Activated T-helper 1 cell treated with anti-CD3 and anti-CD28 coated beads, Interleukin-12 subunit alpha, Interleukin-12 subunit beta, Interleukin-2, Interleukin-4 antibody, amounts not matched to agents 30 ng/mL and 10 ng/mL and 1 ng/mL, durations not matched to agents 14 hours and 24 hours and 36 hours (primary cell): Measurements from ENCODE around the gene LRP4. TPM values are rescaled to one million over a fixed set of nuclear protein-coding genes. Genes with fewer than 3 reads are reported as not detected.

Source experiments
- DNase-seq: peaks from one replicate; pipeline ENCODE4 v3.0.0; 2021; ENCODE audit warnings: low spot score
- H3K27ac Mint-ChIP-seq: one replicate; pipeline ENCODE4 v1.8.0; 2021; ENCODE audit warnings: mild to moderate bottlenecking, mixed read lengths
- H3K27me3 Mint-ChIP-seq: one replicate; pipeline ENCODE4 v1.8.0; 2022; ENCODE audit warnings: mild to moderate bottlenecking, moderate library complexity, mixed read lengths; ENCODE audit not compliant: insufficient read depth
- H3K36me3 Mint-ChIP-seq: one replicate; pipeline ENCODE4 v1.8.0; 2021; ENCODE audit warnings: low read depth, mixed read lengths
- H3K4me1 Mint-ChIP-seq: one replicate; pipeline ENCODE4 v1.8.0; 2021; ENCODE audit warnings: low read depth, mixed read lengths
- H3K4me3 Mint-ChIP-seq: one replicate; pipeline ENCODE4 v1.8.0; 2021; ENCODE audit warnings: mild to moderate bottlenecking, moderate library complexity, mixed read lengths
- H3K9me3 Mint-ChIP-seq: one replicate; pipeline ENCODE4 v1.8.0; 2021; ENCODE audit warnings: mixed read lengths
- intact Hi-C: fragments of 100-400 bp; cut with micrococcal nuclease; formaldehyde crosslinking; loops from one replicate; pipeline ENCODE4 v1.15.1; 2024
- total RNA-seq: library from RNA; stranded (reverse); gene quantifications from 2 replicates; pipeline ENCODE4 v1.2.3, GENCODE V29; 2022

LRP4 gene
- total RNA-seq, 1 donor from 2014 or later: 0.08 TPM

GRCh38 chr11:46845740-46846509 is 72.4 kb downstream of the LRP4 start, which contains the start of gene CKAP5:
Gene CKAP5 (minus strand): TSS chr11:46846280. CDS start chr11:46821231, 25,049 bp downstream.
- Mint-ChIP-seq H3K27me3 (peaks cover 4% of the 10 kb centered on the region), H3K4me1 (peaks cover 41% of the 10 kb centered on the region), H3K4me3 (peak within 1 kb of the TSS; percentile 98), H3K27ac (peak within 1 kb of the TSS; percentile 98), H3K36me3 (peaks cover 13% of the 10 kb centered on the region), H3K9me3 (no peaks in the 10 kb centered on the region)
- intact Hi-C loops: loop anchor here (1.0 to 5.0 kb wide), 7 partner anchors 20 to 581 kb away; partner anchors contain the start of genes ARHGAP1, ATG13, CSTPP1 and DDB2
- peak; percentile 87 for DNase-seq

- Mint-ChIP-seq H3K27ac (peak overlapping the region; percentile 89), H3K27me3 (peaks cover 4% of the 10 kb centered on the region), H3K36me3 (peaks cover 13% of the 10 kb centered on the region), H3K4me3 (peak overlapping the region; percentile 91), H3K9me3 (no peaks in the 10 kb centered on the region), H3K4me1 (peaks cover 41% of the 10 kb centered on the region)
- intact Hi-C loops: loop anchor here (5.0 kb wide), 1 partner anchor 582 kb away; the partner anchor contains the start of gene PSMC3
- DNase-seq: no peak
These were observed 73.0 kb downstream of the LRP4 start for GRCh38 chr11:46845440-46845739.

GRCh38 chr11:46840116-46840515 is 78.2 kb downstream of the LRP4 start:
- DNase-seq: no peak
- H3K27me3 Mint-ChIP-seq: no peaks in the 10 kb centered on the region
- peaks cover 56% of the 10 kb centered on the region for H3K4me1 Mint-ChIP-seq
- H3K27ac Mint-ChIP-seq: no peak overlapping the region
- peaks cover 12% of the 10 kb centered on the region for H3K36me3 Mint-ChIP-seq
- no peak overlapping the region for H3K4me3 Mint-ChIP-seq
- H3K9me3 Mint-ChIP-seq: no peaks in the 10 kb centered on the region
- intact Hi-C loops: no loop called here

GRCh38 chr11:46838501-46838900 is 79.8 kb downstream of the LRP4 start:
- peaks cover 44% of the 10 kb centered on the region for H3K4me1 Mint-ChIP-seq
- DNase-seq: no peak
- H3K36me3 Mint-ChIP-seq: peaks cover 13% of the 10 kb centered on the region
- intact Hi-C loops: no loop called here
- H3K4me3 Mint-ChIP-seq: no peak overlapping the region
- H3K9me3 Mint-ChIP-seq: no peaks in the 10 kb centered on the region
- no peaks in the 10 kb centered on the region for H3K27me3 Mint-ChIP-seq
- no peak overlapping the region for H3K27ac Mint-ChIP-seq

- Mint-ChIP-seq H3K4me1 (peaks cover 42% of the 10 kb centered on the region), H3K9me3 (no peaks in the 10 kb centered on the region), H3K4me3 (no peak overlapping the region), H3K36me3 (peaks cover 13% of the 10 kb centered on the region), H3K27ac (no peak overlapping the region), H3K27me3 (no peaks in the 10 kb centered on the region)
- no peak for DNase-seq
- intact Hi-C loops: no loop called here
These were observed 80.5 kb downstream of the LRP4 start for GRCh38 chr11:46837860-46838259.

- Mint-ChIP-seq H3K4me3 (no peak overlapping the region), H3K27me3 (no peaks in the 10 kb centered on the region), H3K4me1 (peaks cover 42% of the 10 kb centered on the region), H3K36me3 (peaks cover 8% of the 10 kb centered on the region), H3K27ac (no peak overlapping the region), H3K9me3 (no peaks in the 10 kb centered on the region)
- no peak for DNase-seq
- intact Hi-C loops: no loop called here
These were observed 81.5 kb downstream of the LRP4 start for GRCh38 chr11:46836870-46837269.

- Mint-ChIP-seq H3K27ac (no peak overlapping the region), H3K36me3 (peaks cover 8% of the 10 kb centered on the region), H3K9me3 (no peaks in the 10 kb centered on the region), H3K4me1 (peaks cover 43% of the 10 kb centered on the region), H3K4me3 (no peak overlapping the region), H3K27me3 (no peaks in the 10 kb centered on the region)
- intact Hi-C loops: no loop called here
- no peak for DNase-seq
These were observed 81.9 kb downstream of the LRP4 start for GRCh38 chr11:46836431-46836830.

GRCh38 chr11:46835897-46836296 is 82.5 kb downstream of the LRP4 start:
- no peak overlapping the region for H3K4me3 Mint-ChIP-seq
- H3K4me1 Mint-ChIP-seq: peaks cover 47% of the 10 kb centered on the region
- no peak for DNase-seq
- intact Hi-C loops: loop anchor here (2.0 kb wide), 1 partner anchor 53 kb away; no protein-coding TSS in a partner anchor
- peaks cover 8% of the 10 kb centered on the region for H3K36me3 Mint-ChIP-seq
- H3K9me3 Mint-ChIP-seq: no peaks in the 10 kb centered on the region
- H3K27ac Mint-ChIP-seq: no peak overlapping the region
- H3K27me3 Mint-ChIP-seq: no peaks in the 10 kb centered on the region

- Mint-ChIP-seq H3K27ac (no peak overlapping the region), H3K4me1 (peaks cover 47% of the 10 kb centered on the region), H3K36me3 (peaks cover 10% of the 10 kb centered on the region), H3K9me3 (no peaks in the 10 kb centered on the region), H3K4me3 (no peak overlapping the region), H3K27me3 (no peaks in the 10 kb centered on the region)
- intact Hi-C loops: loop anchor here (2.0 kb wide), 1 partner anchor 54 kb away; no protein-coding TSS in a partner anchor
- no peak for DNase-seq
These were observed 83.5 kb downstream of the LRP4 start for GRCh38 chr11:46834821-46835220.

GRCh38 chr11:46832511-46833214 is 85.7 kb downstream of the LRP4 start:
- no peaks in the 10 kb centered on the region for H3K9me3 Mint-ChIP-seq
- H3K4me1 Mint-ChIP-seq: peaks cover 42% of the 10 kb centered on the region
- no peak overlapping the region for H3K4me3 Mint-ChIP-seq
- intact Hi-C loops: no loop called here
- H3K27ac Mint-ChIP-seq: no peak overlapping the region
- peaks cover 10% of the 10 kb centered on the region for H3K36me3 Mint-ChIP-seq
- H3K27me3 Mint-ChIP-seq: no peaks in the 10 kb centered on the region
- no peak for DNase-seq

- Mint-ChIP-seq H3K9me3 (no peaks in the 10 kb centered on the region), H3K4me3 (no peak overlapping the region), H3K27me3 (no peaks in the 10 kb centered on the region), H3K4me1 (peaks cover 41% of the 10 kb centered on the region), H3K36me3 (peaks cover 3% of the 10 kb centered on the region), H3K27ac (no peak overlapping the region)
- DNase-seq: no peak
- intact Hi-C loops: loop anchor here (5.0 kb wide), 1 partner anchor 211 kb away; the partner anchor contains the start of genes ATG13 and HARBI1
These were observed 90.4 kb downstream of the LRP4 start for GRCh38 chr11:46827995-46828394.

GRCh38 chr11:46826310-46827044 is 91.9 kb downstream of the LRP4 start:
- Mint-ChIP-seq H3K27me3 (no peaks in the 10 kb centered on the region), H3K27ac (no peak overlapping the region), H3K36me3 (peaks cover 3% of the 10 kb centered on the region), H3K9me3 (no peaks in the 10 kb centered on the region), H3K4me1 (peaks cover 33% of the 10 kb centered on the region), H3K4me3 (peak overlapping the region; percentile 69)
- intact Hi-C loops: loop anchor here (1.0 to 5.0 kb wide), 2 partner anchors 20 to 209 kb away; partner anchors contain the start of genes ATG13, CKAP5 and HARBI1
- peak; percentile 62 for DNase-seq
